SK-N-MC (cell line): Measurements from ENCODE around the gene TROAP.

Experiments used
- DNase-seq: peaks from one replicate; pipeline ENCODE4 v3.0.0-alpha.2; 2011; ENCODE audit warnings: low read depth, low spot score
- H3K27ac ChIP-seq: fragments of 200-600 bp; sonication (generic); 2 replicates; pipeline ENCODE4 v1.5.1; 2016; ENCODE audit warnings: mixed run types
- H3K36me3 ChIP-seq: fragments of 200-600 bp; sonication (generic); 2 replicates; pipeline ENCODE4 v1.6.1; 2017; ENCODE audit warnings: antibody characterized with exemption, low read length, mixed read lengths; ENCODE audit not compliant: insufficient read depth
- H3K4me3 ChIP-seq: fragments of 200-600 bp; sonication (generic); 2 replicates; pipeline ENCODE4 v1.5.1; 2016
- H3K9ac ChIP-seq: fragments of 200-600 bp; sonication (generic); 2 replicates; pipeline ENCODE4 v1.8.0; 2017; ENCODE audit warnings: mixed run types, mixed read lengths; ENCODE audit not compliant: insufficient read length
- H3K9me3 ChIP-seq: fragments of 200-600 bp; sonication (generic); 2 replicates; pipeline ENCODE4 v1.6.1; 2017; ENCODE audit warnings: low read depth, mild to moderate bottlenecking, antibody characterized with exemption, low read length, moderate library complexity, mixed read lengths
- EZH2 ChIP-seq: fragments of 200-600 bp; sonication (generic); IDR thresholded peaks from one replicate; pipeline ENCODE4 v1.6.1; 2017; ENCODE audit warnings: antibody characterized with exemption
- FOXP2 ChIP-seq: optimal IDR thresholded peaks from 2 replicates; pipeline ENCODE3; 2011; ENCODE audit warnings: mild to moderate bottlenecking, moderate library complexity; ENCODE audit not compliant: insufficient read depth; ENCODE audit errors: extremely low read length, control extremely low read depth
- POLR2AphosphoS5 ChIP-seq: IDR thresholded peaks from 2 replicates; pipeline ENCODE4 v1.6.1; 2012; ENCODE audit warnings: mild to moderate bottlenecking, low read depth, low read length, borderline replicate concordance

TROAP gene

GRCh38 chr12:49283541-49284429 lies 39.3 kb upstream of the TROAP start:
- Histone ChIP-seq H3K27ac (no peak overlapping the region), H3K9ac (no peak overlapping the region)
- DNase-seq: no peak

GRCh38 chr12:49284672-49285071 lies 38.4 kb upstream of the TROAP start:
- no peak overlapping the region for H3K4me3 ChIP-seq
- TF ChIP-seq EZH2 (no peak), POLR2AphosphoS5 (no peak), FOXP2 (no peak)
- H3K9ac ChIP-seq: no peak overlapping the region
- H3K36me3 ChIP-seq: no peaks in the 10 kb centered on the region
- DNase-seq: no peak
- H3K27ac ChIP-seq: no peak overlapping the region
- H3K9me3 ChIP-seq: no peaks in the 10 kb centered on the region

More at GRCh38 chr12:49283541-49284429, 39.3 kb upstream of the TROAP start:
- no peaks in the 10 kb centered on the region for H3K36me3 ChIP-seq
- TF ChIP-seq EZH2 (no peak), POLR2AphosphoS5 (no peak), FOXP2 (no peak)
- no peaks in the 10 kb centered on the region for H3K9me3 ChIP-seq
- H3K4me3 ChIP-seq: no peak overlapping the region

GRCh38 chr12:49287876-49288275 lies 35.2 kb upstream of the TROAP start:
- Histone ChIP-seq H3K27ac (no peak overlapping the region), H3K36me3 (no peaks in the 10 kb centered on the region), H3K9ac (no peak overlapping the region), H3K4me3 (no peak overlapping the region), H3K9me3 (no peaks in the 10 kb centered on the region)
- no peak for DNase-seq
- no peak for TF ChIP-seq EZH2
- TF ChIP-seq FOXP2: no peak
- no peak for TF ChIP-seq POLR2AphosphoS5

GRCh38 chr12:49288412-49288853 lies 34.6 kb upstream of the TROAP start:
- TF ChIP-seq FOXP2 (no peak), POLR2AphosphoS5 (no peak), EZH2 (no peak)
- no peak overlapping the region for H3K9ac ChIP-seq
- no peaks in the 10 kb centered on the region for H3K9me3 ChIP-seq
- H3K27ac ChIP-seq: no peak overlapping the region
- DNase-seq: peak; percentile 35
- 0 out of 2 replicates have a peak overlapping the region, but pooled peaks have one; percentile 28 for H3K4me3 ChIP-seq
- no peaks in the 10 kb centered on the region for H3K36me3 ChIP-seq

GRCh38 chr12:49288922-49289555 lies 34.0 kb upstream of the TROAP start:
- no peak for TF ChIP-seq FOXP2
- TF ChIP-seq POLR2AphosphoS5: no peak
- no peak for TF ChIP-seq EZH2
- Histone ChIP-seq H3K27ac (no peak overlapping the region), H3K9me3 (no peaks in the 10 kb centered on the region), H3K36me3 (no peaks in the 10 kb centered on the region), H3K4me3 (no peak overlapping the region), H3K9ac (no peak overlapping the region)
- no peak for DNase-seq

- no peak for TF ChIP-seq EZH2
- no peak for TF ChIP-seq FOXP2
- no peak for TF ChIP-seq POLR2AphosphoS5
- Histone ChIP-seq H3K4me3 (no peak overlapping the region), H3K9ac (no peak overlapping the region), H3K9me3 (no peaks in the 10 kb centered on the region), H3K27ac (no peak overlapping the region), H3K36me3 (no peaks in the 10 kb centered on the region)
- DNase-seq: no peak
Measured at GRCh38 chr12:49292729-49293055, 30.4 kb upstream of the TROAP start.

GRCh38 chr12:49293056-49293956 lies 29.7 kb upstream of the TROAP start:
- Histone ChIP-seq H3K9ac (no peak overlapping the region), H3K27ac (no peak overlapping the region), H3K36me3 (no peaks in the 10 kb centered on the region), H3K4me3 (no peak overlapping the region), H3K9me3 (no peaks in the 10 kb centered on the region)
- no peak for DNase-seq
- TF ChIP-seq EZH2: no peak
- no peak for TF ChIP-seq POLR2AphosphoS5
- TF ChIP-seq FOXP2: no peak

GRCh38 chr12:49294086-49294803 lies 28.8 kb upstream of the TROAP start:
- no peak overlapping the region for H3K4me3 ChIP-seq
- no peak overlapping the region for H3K27ac ChIP-seq
- H3K9ac ChIP-seq: no peak overlapping the region
- no peaks in the 10 kb centered on the region for H3K9me3 ChIP-seq
- TF ChIP-seq POLR2AphosphoS5: no peak
- no peak for TF ChIP-seq EZH2
- no peak for TF ChIP-seq FOXP2
- no peaks in the 10 kb centered on the region for H3K36me3 ChIP-seq
- no peak for DNase-seq
